NCI-H1105 (cell line): ENCODE data around the gene KCNJ6.
"Not testable (repeated sequence)": the region's sequence is repeated elsewhere in the genome, so short reads cannot be mapped to it uniquely, and the experiment has no call there.

ENCODE experiments used
- DNase-seq: peaks from one replicate; lab custom pipeline; 2025; lab: John Stamatoyannopoulos, UW

The KCNJ6 gene

DNA sequence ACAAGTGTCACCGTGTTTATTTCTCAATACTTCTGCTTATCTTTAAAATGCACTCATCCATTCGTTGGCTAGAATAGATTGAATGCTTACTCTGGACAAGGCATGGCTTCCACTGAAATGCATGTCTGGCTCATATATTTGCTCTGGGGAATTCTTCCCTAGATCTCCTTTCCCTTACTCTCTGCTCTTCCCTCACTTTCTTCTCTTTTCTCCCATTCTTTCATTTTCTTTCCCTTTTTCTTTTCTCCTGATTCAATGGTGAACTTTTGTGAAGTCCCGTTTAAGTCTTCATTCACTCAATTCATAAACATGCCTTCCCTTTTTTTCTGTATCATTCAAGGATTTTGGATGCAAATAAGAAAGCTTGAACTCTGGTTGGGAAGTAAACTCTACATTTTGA lies 315.2 kb downstream of the KCNJ6 start:
- DNase-seq = no peak

DNA sequence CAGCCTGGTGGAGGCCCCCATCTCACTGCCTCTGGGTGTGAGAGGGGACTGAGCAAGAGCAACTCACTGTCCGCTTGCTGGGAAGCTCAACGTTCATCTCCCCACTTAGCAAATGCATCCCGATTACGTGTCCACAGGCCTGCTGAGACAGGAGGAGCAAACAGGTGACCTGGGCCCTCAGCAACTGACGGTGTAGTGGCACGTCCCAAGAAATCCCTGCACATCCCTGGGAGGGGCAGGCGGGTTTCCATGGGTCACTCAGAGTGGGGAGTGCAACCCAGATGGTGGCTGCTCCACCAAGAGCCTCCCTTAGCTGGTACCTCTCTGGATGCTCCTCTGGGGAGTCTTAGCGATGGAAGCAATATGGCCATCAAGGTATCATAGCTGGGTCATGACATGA lies 320.3 kb downstream of the KCNJ6 start:
- no peak for DNase-seq

DNA sequence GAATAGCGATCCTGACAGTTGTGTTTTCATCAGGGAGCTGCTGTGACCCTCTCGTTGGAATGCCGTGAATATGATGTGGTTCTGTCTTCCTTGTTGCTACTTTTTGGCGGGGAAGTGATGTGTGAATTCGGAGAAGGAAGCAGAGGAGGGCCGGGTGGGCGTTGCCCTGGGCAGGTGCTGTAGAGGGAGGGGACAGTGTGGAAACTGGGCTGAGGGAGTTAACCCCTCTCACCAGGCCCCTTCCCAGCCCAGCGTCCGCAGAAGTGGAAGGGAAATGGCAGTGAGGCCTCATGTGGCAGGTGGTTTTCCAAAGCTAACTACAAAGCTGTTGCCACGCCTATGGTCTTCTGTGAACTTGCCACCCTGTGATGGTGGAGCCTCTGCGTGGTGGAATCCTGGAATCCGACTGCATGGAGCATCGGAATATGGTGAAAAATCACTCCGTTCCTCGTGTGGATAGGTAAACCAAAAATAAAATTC lies 321.7 kb downstream of the KCNJ6 start:
- no peak for DNase-seq

DNA sequence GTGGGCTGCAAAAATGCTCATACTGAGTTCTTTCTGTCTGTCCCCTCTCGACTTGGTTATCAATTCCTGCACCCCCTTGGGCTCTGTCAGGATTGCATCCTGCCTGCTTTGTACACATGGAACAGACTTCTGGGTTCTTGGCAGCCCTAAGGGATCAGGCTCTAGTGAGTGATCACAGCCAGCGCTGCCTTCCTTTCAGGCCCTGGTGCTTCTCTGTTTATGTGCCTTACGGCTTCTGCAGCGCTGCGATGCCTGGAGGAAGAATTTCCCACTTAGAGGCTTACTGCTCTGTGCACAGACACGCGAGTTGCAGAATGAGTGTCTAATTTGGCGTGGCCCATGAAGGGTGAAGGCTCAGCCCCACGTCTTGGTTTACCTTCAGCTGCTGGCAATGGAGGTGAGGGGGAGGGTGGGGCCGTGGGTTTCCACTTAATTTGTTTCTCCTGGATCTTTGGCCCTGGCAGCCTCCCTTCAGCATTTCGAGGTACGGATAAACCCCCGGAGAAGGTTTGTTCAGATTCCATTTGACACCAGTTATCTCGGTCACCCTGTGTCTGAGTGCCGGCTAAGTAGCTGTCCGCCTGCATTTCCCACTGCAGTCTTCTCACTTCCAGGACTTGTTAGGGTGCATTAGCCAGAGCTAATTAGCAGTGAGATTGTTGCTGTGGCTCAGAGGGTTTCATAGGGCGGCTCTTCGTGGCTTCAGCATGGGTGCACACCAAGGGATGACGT lies 322.4 kb downstream of the KCNJ6 start:
- DNase-seq = no peak

DNA sequence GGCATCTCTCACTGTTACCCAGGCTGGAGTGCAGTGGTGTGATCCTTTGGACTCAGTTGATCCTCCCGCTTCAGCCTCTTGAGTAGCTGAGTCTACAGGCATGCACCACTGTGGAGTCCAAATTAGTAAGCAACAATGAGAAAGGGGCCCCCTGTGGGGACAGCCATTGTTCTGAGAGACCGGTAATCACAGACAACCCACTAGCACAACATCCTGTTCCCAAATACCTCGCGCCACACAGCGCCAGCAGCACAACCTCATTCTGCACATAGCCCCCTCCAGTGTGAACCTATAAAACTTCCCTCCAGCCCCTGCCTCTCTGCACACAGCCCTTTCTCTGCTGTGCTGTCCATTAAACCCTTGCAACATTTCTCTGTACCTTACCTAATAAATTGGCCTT lies 323.2 kb downstream of the KCNJ6 start:
- no peak for DNase-seq

- no peak for DNase-seq
Observed at GRCh38 chr21:37592496-37592895, 323.8 kb downstream of the KCNJ6 start.

DNA sequence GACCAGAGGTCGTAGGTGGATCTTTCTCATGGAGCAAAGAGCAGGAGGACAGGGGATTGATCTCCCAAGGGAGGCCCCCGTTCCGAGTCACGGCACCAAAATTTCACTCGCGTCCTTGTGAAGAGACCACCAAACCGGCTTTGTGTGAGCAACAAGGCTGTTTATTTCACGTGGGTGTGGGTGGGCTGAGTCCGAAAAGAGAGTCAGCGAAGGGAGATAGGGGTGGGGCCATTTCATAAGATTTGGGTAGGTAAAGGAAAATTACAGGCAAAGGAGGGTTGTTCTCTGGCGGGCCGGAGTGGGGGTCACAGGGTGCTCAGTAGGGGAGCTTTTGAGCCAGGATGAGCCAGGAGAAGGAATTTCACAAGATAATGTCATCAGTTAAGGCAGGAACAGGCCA lies 324.3 kb downstream of the KCNJ6 start:
- DNase-seq = not testable (repeated sequence)

DNA sequence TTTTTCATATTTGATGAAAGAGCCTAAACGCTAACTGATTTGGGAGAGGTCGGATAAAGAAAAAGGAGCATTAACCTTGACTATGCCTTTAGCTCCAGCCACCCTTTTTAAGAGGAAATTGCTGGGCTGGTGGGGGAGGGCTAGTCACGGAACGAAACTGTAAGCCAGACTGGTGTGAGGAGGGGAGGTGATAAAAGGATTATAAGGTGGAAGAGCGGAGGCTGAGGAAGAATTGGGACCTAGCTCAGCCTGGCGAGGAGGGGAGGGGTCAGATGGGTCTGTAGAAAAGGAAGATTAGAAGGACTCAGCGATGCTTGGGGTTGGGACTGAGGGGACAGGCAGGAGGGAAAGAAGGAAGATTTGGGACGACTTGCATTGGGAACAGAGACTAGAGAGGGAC lies 325.4 kb downstream of the KCNJ6 start:
- DNase-seq = not testable (repeated sequence)

DNA sequence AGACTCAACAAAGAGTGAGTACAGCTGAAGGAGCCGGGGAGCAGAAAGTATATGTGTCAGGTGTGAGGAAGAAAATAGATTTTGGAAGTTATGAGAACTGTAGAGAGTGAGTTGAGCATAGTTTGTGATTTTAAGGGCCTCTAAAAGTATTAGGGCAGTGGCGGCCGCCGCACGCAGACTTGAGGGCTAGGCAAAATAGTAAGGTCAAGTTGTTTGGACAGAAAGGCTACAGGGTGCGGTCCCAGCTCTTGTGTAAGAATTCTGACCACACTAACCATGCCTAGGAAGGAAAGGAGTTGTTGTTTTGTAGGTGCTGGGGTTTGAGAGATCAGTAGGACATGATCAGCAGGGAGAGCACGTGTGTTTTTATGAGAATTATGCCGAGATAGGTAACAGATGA lies 327.6 kb downstream of the KCNJ6 start:
- not testable (repeated sequence) for DNase-seq

DNA sequence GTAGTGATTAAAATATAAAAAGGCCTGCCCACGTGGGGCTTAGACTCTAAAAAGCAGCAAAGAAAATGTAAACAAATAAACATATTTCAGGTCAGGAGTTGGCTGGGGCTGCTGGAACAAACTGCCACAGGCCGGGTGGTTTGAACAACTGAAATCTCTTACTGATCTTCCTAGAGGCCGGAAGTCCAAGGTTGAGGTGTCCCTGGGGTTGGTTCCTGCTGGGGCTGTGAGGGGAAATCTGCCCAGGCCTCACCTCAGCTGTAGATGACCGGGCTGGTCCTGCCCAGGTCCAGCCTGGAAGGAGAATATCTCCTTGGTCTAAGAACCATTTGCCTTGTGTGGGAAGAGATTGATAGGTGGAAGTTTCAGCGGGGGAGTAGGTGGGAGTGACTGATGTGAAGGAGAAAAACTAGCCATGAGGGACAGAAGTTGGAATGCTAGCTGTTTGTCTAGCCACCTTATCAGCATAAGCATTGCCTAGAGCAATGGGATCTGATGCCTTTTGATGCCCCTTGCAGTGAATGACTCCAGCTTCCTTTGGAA lies 328.6 kb downstream of the KCNJ6 start:
- no peak for DNase-seq

DNA sequence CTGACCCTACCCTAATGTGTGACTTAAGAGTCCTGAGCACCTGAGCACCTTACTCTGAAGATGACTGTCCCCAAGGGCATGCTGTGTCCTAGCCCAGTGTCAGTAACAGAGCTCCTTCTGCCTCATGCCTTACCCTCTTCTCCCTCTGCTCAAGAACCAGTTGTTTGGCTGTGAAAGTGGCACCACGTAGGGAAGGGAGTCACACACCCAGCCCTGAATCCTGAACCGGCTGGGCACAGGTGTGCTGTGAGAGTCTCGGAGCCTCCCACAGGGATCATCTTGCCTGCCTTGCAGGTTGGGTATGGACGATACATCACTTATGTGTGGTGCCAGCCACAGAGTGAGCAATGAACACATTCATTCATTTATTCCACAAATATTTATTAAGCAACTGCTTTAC lies 329.1 kb downstream of the KCNJ6 start:
- no peak for DNase-seq

- DNase-seq = no peak
Observed at GRCh38 chr21:37582590-37582989, 333.7 kb downstream of the KCNJ6 start.

DNA sequence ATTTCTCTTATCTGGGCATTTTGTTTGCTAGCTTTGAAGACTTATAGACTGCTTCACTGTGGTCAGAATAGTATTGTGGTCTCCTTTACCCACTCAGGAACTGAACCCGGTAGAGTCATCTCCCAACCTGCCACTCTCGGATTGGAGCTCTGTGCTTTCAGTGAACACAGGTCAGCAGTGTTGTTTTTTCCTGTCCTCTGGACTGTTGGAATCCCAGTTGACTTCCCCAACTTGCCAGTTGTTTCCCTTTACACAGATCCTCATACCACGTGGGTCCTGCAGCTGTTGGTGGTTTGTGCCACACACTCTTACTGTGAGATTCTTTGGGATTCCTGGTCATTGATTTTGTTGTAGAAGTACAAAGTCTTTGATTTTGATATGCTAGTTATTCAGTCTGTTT lies 335.6 kb downstream of the KCNJ6 start:
- DNase-seq = no peak

- no peak for DNase-seq
Observed at GRCh38 chr21:37579356-37579755, 336.9 kb downstream of the KCNJ6 start.

DNA sequence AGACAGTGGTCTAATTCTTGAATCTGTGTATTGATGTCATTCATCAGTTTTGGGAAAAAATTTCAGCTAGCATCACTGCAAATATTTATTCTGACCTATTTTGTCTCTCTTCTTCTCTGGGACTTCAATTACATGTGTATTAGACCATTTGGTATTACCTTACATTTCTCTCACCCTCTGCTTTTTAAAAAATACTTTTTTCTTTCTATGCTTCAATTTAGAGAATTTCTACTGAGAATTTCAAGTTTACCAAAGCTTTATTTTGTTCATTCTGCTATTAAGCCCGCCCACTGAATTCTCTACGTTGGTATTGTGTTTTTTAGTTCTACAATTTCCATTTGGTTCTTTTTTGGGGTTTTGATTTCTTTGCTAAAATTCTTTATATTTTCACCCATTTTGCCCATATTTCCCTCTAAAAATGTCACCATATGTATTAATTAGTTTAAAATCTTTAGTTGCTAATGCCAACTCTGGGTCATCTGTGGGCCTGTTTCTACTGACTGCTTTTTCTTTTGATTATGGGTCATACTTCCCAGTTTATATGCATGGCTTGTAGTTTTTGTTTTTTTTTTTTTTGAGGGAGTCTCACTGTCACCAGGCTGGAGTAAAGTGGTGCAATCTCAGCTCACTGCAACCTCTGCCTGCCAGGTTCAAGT lies 337.7 kb downstream of the KCNJ6 start:
- DNase-seq = no peak

DNA sequence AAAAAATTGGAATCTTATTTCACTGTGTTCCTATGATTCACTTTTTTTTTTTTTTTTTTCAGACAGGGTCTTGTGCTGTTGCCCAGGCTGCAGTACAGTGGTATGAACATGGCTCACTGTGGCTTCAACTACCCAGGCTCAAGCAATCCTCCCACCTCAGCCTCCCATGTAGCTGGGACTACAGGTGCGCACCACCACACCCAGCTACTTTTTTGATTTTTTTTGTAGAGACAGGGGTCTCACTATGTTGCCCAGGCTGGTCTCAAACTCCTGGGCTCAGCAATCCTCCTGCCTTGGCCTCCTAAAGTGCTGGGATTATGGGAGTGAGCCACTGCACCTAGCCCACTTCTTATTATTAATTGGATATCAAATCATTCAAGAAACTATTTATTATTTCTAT lies 339.3 kb downstream of the KCNJ6 start:
- DNase-seq = not testable (repeated sequence)

GRCh38 chr21:37575580-37575979 lies 340.7 kb downstream of the KCNJ6 start:
- no peak for DNase-seq

GRCh38 chr21:37574751-37575150 lies 341.5 kb downstream of the KCNJ6 start:
- DNase-seq = no peak

DNA sequence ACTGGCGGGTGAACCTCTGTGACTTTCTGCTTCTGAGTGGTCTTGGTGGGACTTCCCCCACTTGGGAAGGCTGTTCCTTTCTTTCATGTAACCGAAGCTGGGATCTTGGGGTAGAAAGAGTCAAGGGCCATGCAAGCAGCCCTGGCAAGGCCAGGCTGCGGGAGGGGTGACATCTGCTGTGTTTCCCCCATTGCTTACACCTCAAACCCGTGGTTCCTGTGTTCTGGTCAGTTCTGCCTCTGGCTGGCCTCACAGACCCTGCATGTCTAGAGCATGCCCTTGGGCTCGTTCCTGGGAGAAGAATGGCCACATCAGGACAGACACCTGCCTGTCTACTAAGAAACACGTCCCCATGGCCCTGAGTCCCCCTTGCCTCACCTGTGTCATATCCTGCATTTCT lies 341.9 kb downstream of the KCNJ6 start:
- DNase-seq = no peak

DNA sequence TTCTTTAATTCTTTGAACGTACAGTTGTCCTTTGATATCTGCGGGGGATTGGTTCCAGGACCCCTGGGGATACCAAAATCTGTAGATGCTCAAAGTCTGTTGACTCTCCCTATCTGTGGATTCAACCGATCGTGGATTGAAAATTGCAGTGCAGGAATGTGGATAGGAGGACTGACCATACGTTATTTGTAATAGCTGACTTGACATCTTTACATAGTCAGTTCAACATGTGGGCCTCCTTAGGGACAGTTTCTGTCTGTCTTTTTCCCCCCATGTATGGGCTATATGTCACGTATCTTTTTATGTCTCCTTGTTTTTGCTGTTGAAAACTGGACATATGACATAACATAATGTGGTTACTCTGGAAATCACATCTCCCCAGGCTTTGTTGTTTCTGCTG lies 344.8 kb downstream of the KCNJ6 start:
- DNase-seq = no peak

- no peak for DNase-seq
Observed at GRCh38 chr21:37568916-37569315, 347.3 kb downstream of the KCNJ6 start.

- DNase-seq = no peak
Observed at GRCh38 chr21:37568415-37568814, 347.8 kb downstream of the KCNJ6 start.

DNA sequence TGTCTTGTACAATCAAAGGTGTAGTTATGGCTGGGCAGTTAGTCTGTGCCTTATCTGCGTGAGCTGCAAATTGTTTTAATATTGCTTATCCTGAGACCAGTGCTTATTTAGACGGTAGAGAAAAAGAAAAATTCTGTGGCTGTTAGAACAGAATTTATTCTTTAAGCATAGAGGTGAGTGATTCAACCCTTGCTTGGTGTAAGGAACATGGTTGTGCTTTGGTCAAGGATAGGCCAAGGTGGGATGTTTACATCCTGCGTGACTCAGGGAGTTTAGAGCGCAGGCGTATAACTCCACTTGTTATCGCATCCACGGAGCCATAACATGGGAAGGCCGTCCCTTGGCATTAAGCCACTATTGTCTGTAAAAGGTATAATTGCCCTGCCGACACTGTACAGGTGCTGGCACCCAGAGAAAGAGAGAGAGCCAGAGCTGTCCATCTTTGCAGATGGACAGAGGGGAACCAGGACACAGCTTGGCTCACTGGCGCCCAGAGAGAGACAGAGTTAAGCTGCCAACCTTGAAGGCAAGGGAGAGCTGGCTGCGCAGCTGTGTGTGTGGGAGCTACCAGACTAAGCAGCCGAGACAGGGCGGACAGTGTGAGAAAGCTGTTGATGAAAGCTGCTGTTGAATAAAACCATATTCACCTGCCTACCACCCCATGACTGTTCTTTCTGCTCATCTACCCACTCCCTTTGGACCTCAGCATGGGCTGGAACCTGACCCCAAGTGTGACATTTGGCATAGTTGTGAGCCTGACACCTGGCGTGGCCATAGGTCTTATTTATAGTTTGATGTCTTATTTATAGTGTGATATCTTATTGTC lies 349.3 kb downstream of the KCNJ6 start:
- DNase-seq = no peak
